GM18511 (cell line): ENCODE measurements around the gene HS3ST5.
A peak's percentile ranks its signal among the peaks of the same experiment; 100 is the strongest.
"Not testable (repeated sequence)": the region's sequence is repeated elsewhere in the genome, so short reads cannot be mapped to it uniquely, and the experiment has no call there.

ENCODE experiments used
- ATAC-seq: cut with Tn5 transposase; IDR thresholded peaks from one replicate; pipeline ENCODE4 v1.9.1; 2021; ENCODE audit warnings: mild to moderate bottlenecking, moderate library complexity; ENCODE audit not compliant: unreplicated experiment

HS3ST5 gene

DNA sequence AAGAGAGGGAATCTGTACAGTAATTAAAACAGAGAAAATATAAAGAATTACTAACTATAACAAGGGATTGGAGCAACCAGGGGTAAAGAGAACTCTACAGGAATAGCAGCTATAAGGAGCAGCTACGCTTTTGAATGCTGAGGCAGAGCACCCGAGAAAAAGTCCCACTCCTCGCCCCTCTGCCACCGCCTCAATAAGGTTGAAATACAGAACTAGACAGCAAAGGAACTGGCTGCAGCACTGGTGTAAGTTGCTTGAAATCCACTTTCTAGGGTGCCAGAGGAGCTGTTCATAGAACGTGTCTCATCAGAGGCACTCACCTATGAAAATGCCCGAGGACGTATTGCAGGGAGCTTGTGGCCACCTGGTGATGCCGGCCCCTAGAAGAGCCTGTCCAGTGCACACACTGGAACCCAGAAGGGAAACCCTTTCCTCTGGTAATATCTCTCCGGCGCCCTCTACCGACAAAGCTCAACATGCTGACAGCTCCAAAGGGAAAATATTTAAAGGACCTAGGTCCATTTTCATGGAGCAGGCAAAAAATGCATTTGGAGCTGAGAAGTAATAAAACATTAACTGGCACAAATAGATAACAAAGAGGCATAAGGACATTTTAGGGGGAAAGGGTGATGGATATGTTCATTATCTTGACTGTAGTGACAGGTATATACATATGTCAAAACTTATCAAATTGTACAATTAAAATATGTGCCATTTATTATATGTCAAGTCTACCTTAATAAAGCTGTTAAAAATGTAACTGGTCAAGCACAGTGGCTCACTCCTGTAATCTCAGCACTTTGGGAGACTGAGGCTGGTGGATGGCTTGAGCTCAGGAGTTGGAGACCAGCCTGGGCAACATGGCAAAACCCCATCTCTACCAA lies 234.5 kb downstream of the HS3ST5 start:
- peak; percentile 71 for ATAC-seq

DNA sequence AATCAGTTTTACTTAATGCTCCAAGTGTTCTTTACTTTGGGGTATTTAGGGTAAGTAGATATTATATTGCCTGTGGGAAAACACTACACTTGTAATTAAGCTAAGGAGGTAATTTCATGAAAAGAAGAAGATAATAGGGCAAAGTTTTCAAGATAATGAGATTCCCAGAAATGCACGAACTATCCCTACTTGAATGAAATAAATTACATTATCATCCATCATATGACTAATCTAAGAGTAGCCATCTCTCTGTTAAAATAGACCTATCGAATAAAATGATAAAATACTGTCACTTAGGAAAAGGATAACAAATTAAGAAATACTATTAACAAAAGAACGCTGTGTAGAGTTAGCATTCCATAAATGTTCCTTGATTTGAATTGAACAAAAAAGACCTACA lies 236.8 kb downstream of the HS3ST5 start:
- no peak for ATAC-seq

DNA sequence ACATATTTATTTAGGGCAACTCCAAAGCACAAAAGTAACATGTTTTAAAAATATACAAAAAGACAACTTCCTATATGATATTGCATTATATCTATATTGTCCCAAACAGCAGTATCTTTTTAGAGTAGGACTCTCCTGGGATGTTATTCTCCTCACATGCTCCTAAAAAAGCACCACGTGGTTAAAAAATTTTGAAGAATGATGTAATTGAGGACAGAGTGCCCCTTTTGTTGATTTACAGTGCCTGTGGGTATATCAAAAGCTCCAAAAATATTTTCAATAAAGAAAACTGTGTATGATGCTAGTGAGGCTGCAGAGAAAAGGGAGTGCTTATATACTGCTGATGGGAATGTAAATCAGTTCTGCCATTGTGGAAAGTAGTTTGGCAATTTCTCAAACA lies 241.6 kb downstream of the HS3ST5 start:
- no peak for ATAC-seq

GRCh38 chr6:114100215-114100994 lies 242.4 kb downstream of the HS3ST5 start:
- no peak for ATAC-seq

- peak; percentile 68 for ATAC-seq
Measured at GRCh38 chr6:114096561-114097172, 246.2 kb downstream of the HS3ST5 start.

GRCh38 chr6:114092943-114093342 lies 249.9 kb downstream of the HS3ST5 start:
- ATAC-seq = no peak

DNA sequence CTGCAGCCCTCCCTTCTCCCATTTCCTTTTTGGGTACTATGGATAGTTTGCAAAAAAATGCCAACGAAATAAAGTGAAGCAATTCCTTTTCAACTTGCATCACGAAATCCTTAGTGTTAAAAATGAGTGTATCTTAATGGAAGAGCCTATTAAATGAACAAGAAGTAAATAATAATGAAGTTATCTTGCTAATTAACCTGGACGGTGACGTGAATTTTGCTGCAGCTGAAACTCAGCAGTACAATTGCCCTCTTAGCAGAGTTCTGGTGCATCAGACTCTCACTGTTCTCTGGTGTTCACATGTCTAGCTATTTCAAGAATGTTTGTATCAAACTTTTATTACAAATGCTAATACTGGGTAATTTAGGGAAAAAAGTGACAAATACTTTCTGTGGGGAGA lies 252.2 kb downstream of the HS3ST5 start:
- no peak for ATAC-seq

DNA sequence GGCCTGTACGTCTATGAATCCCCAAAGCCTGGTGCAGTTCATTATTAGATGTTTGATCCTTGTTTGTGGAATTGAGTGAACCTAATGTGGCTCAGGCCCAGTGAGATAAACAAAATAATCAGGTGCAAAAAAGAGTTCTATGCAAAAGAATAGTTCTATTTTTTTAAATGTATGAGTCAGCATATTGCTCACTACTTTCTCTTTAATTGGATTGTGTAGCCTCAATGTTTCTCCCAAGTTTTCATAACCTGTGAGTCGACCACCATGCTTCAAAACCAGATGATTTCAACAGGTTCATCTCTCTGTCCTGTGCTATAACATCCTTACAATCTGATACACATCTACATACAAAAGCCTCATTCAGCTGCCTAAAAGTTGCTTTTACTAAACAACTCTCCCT lies 255.3 kb downstream of the HS3ST5 start:
- ATAC-seq = no peak

- no peak for ATAC-seq
Measured at GRCh38 chr6:114085211-114085610, 257.6 kb downstream of the HS3ST5 start.

GRCh38 chr6:114084327-114084890 lies 258.4 kb downstream of the HS3ST5 start:
- ATAC-seq = no peak

- no peak for ATAC-seq
Measured at GRCh38 chr6:114083251-114083650, 259.6 kb downstream of the HS3ST5 start.

- ATAC-seq = no peak
Measured at GRCh38 chr6:114081730-114082129, 261.1 kb downstream of the HS3ST5 start.

DNA sequence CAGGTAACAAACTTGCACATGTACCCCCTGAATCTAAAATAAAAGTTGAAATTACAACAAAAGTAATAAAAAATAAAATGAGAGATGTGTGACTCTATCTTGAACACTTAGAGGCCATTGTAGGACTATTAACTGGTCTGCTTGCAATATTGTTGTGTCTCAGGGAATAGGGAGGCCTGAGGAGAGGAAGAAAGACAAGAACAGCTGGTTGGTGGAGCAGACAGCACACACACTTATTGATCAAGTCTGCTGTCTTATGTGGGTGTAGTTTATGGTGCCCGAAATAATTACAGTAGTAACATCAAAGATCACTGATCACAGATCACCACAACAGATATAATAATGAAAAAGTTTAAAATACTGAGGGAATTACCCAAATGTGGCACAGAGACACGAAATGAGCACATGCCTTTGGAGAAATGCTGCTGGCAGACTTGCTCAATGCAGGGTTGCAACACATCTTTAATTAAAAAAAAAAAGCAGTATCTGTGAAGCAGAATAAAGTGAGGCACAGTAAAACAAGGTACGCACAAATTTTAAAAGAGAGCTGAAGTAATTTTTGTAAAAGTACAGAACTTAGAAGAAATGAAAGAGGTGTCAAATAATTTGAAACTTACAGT lies 261.8 kb downstream of the HS3ST5 start:
- ATAC-seq = no peak

- not testable (repeated sequence) for ATAC-seq
Measured at GRCh38 chr6:114080410-114080809, 262.4 kb downstream of the HS3ST5 start.

GRCh38 chr6:114075777-114076176 lies 267.0 kb downstream of the HS3ST5 start:
- no peak for ATAC-seq

DNA sequence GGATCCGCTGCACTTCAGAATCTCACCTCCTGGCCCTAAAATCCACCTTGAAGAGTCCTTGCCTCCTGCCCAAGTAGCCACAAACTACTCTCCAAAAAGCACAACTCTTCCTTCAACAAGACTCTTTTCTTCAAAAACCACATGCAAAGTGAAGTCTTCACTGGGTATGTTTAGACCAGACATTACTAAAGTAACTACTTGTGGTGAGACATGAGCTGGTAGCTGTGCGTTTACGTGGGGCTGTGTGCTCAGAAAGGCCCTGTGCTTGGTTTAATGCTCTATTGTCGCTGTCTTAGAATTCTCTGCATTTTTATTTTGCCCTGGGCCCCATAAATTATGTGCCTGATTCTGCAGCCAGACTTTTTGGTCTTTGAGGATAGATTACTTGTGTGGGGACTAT lies 267.5 kb downstream of the HS3ST5 start:
- no peak for ATAC-seq

DNA sequence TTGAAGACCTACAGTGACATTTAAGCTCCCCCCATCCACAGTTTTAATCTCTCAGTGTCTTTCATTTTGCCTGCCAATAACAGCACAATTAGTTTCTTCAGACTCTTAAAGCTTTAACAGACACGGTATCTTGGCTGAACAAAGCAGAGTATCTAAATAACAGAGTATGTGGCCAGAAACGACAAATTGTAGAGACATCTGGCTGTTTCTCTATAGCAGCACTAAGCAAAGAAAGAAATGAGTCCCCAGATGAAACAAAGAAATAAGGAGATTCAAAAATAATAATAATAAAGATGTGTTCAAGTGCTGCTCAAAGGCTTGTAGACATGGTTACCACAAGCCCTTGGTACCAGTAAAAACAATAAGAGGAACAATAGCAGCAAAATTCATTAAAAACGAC lies 274.1 kb downstream of the HS3ST5 start:
- ATAC-seq = no peak

GRCh38 chr6:114068116-114068515 lies 274.7 kb downstream of the HS3ST5 start:
- no peak for ATAC-seq

- no peak for ATAC-seq
Measured at GRCh38 chr6:114064862-114065261, 278.0 kb downstream of the HS3ST5 start.

- no peak for ATAC-seq
Measured at GRCh38 chr6:114063956-114064355, 278.9 kb downstream of the HS3ST5 start.

DNA sequence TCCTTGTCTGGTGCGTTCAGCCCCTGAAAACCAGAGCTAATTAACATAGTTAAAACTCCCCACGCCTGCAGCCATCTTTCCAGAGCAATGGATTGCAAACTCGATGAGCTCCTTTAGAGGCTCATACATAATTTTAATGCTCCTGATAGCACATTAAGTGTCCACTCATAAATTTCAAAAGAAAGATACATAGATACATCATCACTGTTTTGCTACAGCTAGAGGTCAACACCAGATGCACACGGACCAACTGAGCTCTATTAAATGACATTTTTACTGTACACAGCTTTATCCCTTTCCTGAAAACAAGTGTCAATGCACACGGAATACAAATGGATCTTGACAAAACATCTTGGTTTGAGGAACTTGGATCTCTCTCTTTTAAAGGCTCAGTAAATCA lies 280.6 kb downstream of the HS3ST5 start:
- ATAC-seq = no peak
